HUES64 (cell line): ENCODE measurements around the gene RSU1.

Experiments used
- H3K27ac ChIP-seq: 2 replicates; pipeline ENCODE4 v1.7.0; 2013; ENCODE audit warnings: low read depth, low read length, inconsistent platforms
- H3K27me3 ChIP-seq: 2 replicates; pipeline ENCODE4 v1.6.1; 2013; ENCODE audit warnings: mild to moderate bottlenecking, low read length; ENCODE audit not compliant: insufficient read depth
- H3K36me3 ChIP-seq: 2 replicates; pipeline ENCODE4 v1.6.1; 2013; ENCODE audit warnings: mild to moderate bottlenecking, low read length; ENCODE audit not compliant: insufficient read depth
- H3K4me1 ChIP-seq: 2 replicates; pipeline ENCODE4 v1.6.1; 2013; ENCODE audit warnings: mild to moderate bottlenecking, low read length, moderate library complexity; ENCODE audit not compliant: insufficient read depth
- H3K4me3 ChIP-seq: 2 replicates; pipeline ENCODE4 v1.5.1; 2013; ENCODE audit warnings: mild to moderate bottlenecking, low read length, moderate library complexity
- H3K9ac ChIP-seq: 2 replicates; pipeline ENCODE4 v1.6.1; 2013; ENCODE audit warnings: mild to moderate bottlenecking, low read depth, low read length
- H3K9me3 ChIP-seq: 2 replicates; pipeline ENCODE4 v1.6.1; 2013; ENCODE audit warnings: low read depth, low read length; ENCODE audit not compliant: insufficient read depth
- WGBS: fragments of 150-250, 120-280 bp; methylation state at CpG from one replicate; pipeline ENCODE4 v1.1.7; 2013; ENCODE audit warnings: missing lambda C conversion rate; 5-methylcytosine and 5-hydroxymethylcytosine counted together

The RSU1 gene

GRCh38 chr10:16700331-16700730 lies 116.9 kb downstream of the RSU1 start:
- Histone ChIP-seq H3K4me1 (no peaks in the 10 kb centered on the region), H3K9ac (no peak overlapping the region), H3K36me3 (no peaks in the 10 kb centered on the region), H3K9me3 (0 out of 2 replicates have a peak, but pooled peaks cover 3% of the 10 kb centered on the region), H3K27ac (no peak overlapping the region), H3K27me3 (no peaks in the 10 kb centered on the region), H3K4me3 (no peak overlapping the region)
- WGBS: 83% methylated on average over 5 of the region's 5 CpGs

- WGBS: 94% methylated on average over 17 of the region's 17 CpGs
- Histone ChIP-seq H3K9ac (no peak overlapping the region), H3K4me1 (no peaks in the 10 kb centered on the region), H3K27me3 (no peaks in the 10 kb centered on the region), H3K27ac (no peak overlapping the region), H3K36me3 (no peaks in the 10 kb centered on the region), H3K9me3 (0 out of 2 replicates have a peak, but pooled peaks cover 3% of the 10 kb centered on the region), H3K4me3 (no peak overlapping the region)
These were observed 117.7 kb downstream of the RSU1 start for GRCh38 chr10:16699435-16700057.

GRCh38 chr10:16698461-16698860 lies 118.8 kb downstream of the RSU1 start:
- Histone ChIP-seq H3K36me3 (no peaks in the 10 kb centered on the region), H3K27ac (no peak overlapping the region), H3K9me3 (0 out of 2 replicates have a peak, but pooled peaks cover 3% of the 10 kb centered on the region), H3K4me3 (no peak overlapping the region), H3K9ac (no peak overlapping the region), H3K27me3 (no peaks in the 10 kb centered on the region), H3K4me1 (no peaks in the 10 kb centered on the region)
- 85% methylated on average over 3 of the region's 4 CpGs for WGBS

- WGBS: 97% methylated on average over 5 of the region's 5 CpGs
- Histone ChIP-seq H3K27ac (no peak overlapping the region), H3K36me3 (no peaks in the 10 kb centered on the region), H3K27me3 (no peaks in the 10 kb centered on the region), H3K4me1 (no peaks in the 10 kb centered on the region), H3K9me3 (no peaks in the 10 kb centered on the region), H3K9ac (no peak overlapping the region), H3K4me3 (no peak overlapping the region)
These were observed 126.8 kb downstream of the RSU1 start for GRCh38 chr10:16690417-16690816.

GRCh38 chr10:16689696-16690095 lies 127.5 kb downstream of the RSU1 start:
- H3K4me1 ChIP-seq: no peaks in the 10 kb centered on the region
- no peaks in the 10 kb centered on the region for H3K9me3 ChIP-seq
- no peaks in the 10 kb centered on the region for H3K36me3 ChIP-seq
- H3K4me3 ChIP-seq: no peak overlapping the region
- no peak overlapping the region for H3K9ac ChIP-seq
- 92% methylated on average over 5 of the region's 5 CpGs for WGBS
- H3K27me3 ChIP-seq: no peaks in the 10 kb centered on the region
- no peak overlapping the region for H3K27ac ChIP-seq

GRCh38 chr10:16689227-16689626 lies 128.0 kb downstream of the RSU1 start:
- Histone ChIP-seq H3K27me3 (no peaks in the 10 kb centered on the region), H3K36me3 (no peaks in the 10 kb centered on the region), H3K4me3 (no peak overlapping the region), H3K4me1 (no peaks in the 10 kb centered on the region), H3K9ac (no peak overlapping the region), H3K9me3 (no peaks in the 10 kb centered on the region), H3K27ac (no peak overlapping the region)
- 82% methylated on average over 1 of the region's 1 CpG for WGBS

GRCh38 chr10:16686054-16686902 lies 130.9 kb downstream of the RSU1 start:
- Histone ChIP-seq H3K27ac (no peak overlapping the region), H3K9ac (no peak overlapping the region), H3K27me3 (no peaks in the 10 kb centered on the region), H3K9me3 (no peaks in the 10 kb centered on the region), H3K4me1 (no peaks in the 10 kb centered on the region; the same call in 1 of the 2 replicates), H3K4me3 (no peak overlapping the region), H3K36me3 (no peaks in the 10 kb centered on the region)
- WGBS: 79% methylated on average over 2 of the region's 2 CpGs

- WGBS: 93% methylated on average over 4 of the region's 6 CpGs
- H3K9me3 ChIP-seq: no peaks in the 10 kb centered on the region
These were observed 131.7 kb downstream of the RSU1 start for GRCh38 chr10:16685551-16685950.

GRCh38 chr10:16681521-16681920 lies 135.7 kb downstream of the RSU1 start:
- no peaks in the 10 kb centered on the region for H3K9me3 ChIP-seq
- 87% methylated on average over 1 of the region's 1 CpG for whole genome bisulfite sequencing
- no peak overlapping the region for H3K4me3 ChIP-seq
- no peaks in the 10 kb centered on the region; the same call in 1 of the 2 replicates for H3K4me1 ChIP-seq
- no peak overlapping the region for H3K9ac ChIP-seq
- no peaks in the 10 kb centered on the region for H3K36me3 ChIP-seq
- no peak overlapping the region for H3K27ac ChIP-seq
- no peaks in the 10 kb centered on the region for H3K27me3 ChIP-seq

More at GRCh38 chr10:16685551-16685950, 131.7 kb downstream of the RSU1 start:
- Histone ChIP-seq H3K36me3 (no peaks in the 10 kb centered on the region), H3K4me3 (no peak overlapping the region), H3K27me3 (no peaks in the 10 kb centered on the region), H3K27ac (no peak overlapping the region), H3K9ac (no peak overlapping the region), H3K4me1 (no peaks in the 10 kb centered on the region; the same call in 1 of the 2 replicates)

- WGBS: 91% methylated on average over 5 of the region's 6 CpGs
- no peaks in the 10 kb centered on the region for H3K36me3 ChIP-seq
- no peak overlapping the region for H3K27ac ChIP-seq
- no peak overlapping the region for H3K4me3 ChIP-seq
- no peaks in the 10 kb centered on the region for H3K9me3 ChIP-seq
- no peak overlapping the region for H3K9ac ChIP-seq
- H3K4me1 ChIP-seq: no peaks in the 10 kb centered on the region; the same call in 1 of the 2 replicates
- H3K27me3 ChIP-seq: no peaks in the 10 kb centered on the region
These were observed 137.7 kb downstream of the RSU1 start for GRCh38 chr10:16679511-16679910.

GRCh38 chr10:16675334-16675733 lies 141.9 kb downstream of the RSU1 start:
- no peak overlapping the region for H3K27ac ChIP-seq
- WGBS: 75% methylated on average over 1 of the region's 2 CpGs
- no peaks in the 10 kb centered on the region for H3K27me3 ChIP-seq
- no peaks in the 10 kb centered on the region for H3K9me3 ChIP-seq
- H3K4me3 ChIP-seq: no peak overlapping the region
- H3K4me1 ChIP-seq: no peaks in the 10 kb centered on the region
- no peak overlapping the region for H3K9ac ChIP-seq
- H3K36me3 ChIP-seq: no peaks in the 10 kb centered on the region
